Measurements from ENCODE around the gene PDE5A. TPM values are rescaled to one million over a fixed set of nuclear protein-coding genes. Genes with fewer than 3 reads are reported as not detected.

PDE5A gene
- polyA plus RNA-seq, 3 donors, result 0.80 to 0.82 TPM; not detected in 1

DNA sequence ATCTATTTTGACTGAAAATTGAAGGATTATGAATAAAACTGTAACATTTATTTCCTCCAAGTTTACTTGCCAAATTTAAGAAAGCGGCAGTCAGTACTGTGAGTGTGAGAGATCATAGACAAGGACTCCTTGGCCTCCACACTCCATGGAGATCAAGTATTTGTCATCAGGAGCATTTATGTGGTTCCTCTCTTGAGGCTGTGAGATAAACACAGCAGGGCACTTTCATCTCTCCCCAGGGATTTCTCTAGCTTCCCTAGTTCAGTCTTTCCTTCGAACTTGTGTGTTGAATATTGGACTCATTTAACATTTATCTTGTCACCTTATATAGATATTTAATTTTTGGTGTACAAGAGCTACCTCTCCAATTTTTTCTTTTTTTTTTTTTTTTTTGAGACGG lies 40.8 kb downstream of the PDE5A start:
- H3K36me3 Mint-ChIP-seq, result no peaks in the 10 kb centered on the region
- WGBS (ENCODE audit: insufficient coverage), result 100% methylated on average over 1 of the region's 3 CpGs

DNA sequence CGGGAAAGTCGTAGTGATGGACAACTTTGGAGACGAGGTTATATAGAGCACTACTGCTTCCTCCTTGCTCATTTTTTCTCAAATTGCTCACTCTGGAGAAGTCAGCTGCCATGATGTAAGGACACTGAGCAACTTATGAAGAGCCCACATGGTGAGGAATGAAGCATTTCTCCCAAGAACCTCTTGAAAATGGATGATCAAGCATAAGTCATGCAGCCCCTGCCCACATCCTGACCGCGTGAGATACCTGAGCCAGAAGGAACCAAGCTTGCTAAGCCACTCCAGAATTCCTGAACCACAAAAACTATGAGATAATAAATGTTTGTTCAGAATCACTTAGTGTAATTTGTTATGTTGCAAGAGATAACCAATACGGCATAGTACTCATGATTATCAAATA lies 42.8 kb downstream of the PDE5A start:
- H3K27ac ChIP-seq (ENCODE audit: low read depth in 1 of 2, low read length in 2 of 2), result no peak overlapping the region
- DNase-seq, result no peak
- Mint-ChIP-seq H3K4me3 (no peak overlapping the region), H3K4me1 (no peaks in the 10 kb centered on the region), H3K27ac (no peak overlapping the region), H3K27me3 (ENCODE audit: low read depth in 3 of 3) (peaks cover 1 to 5% (median 2%) of the 10 kb centered on the region in 3 donors), H3K9me3 (peaks cover 0 to 5% (median 0%) of the 10 kb centered on the region in 7 donors), H3K36me3 (no peaks in the 10 kb centered on the region)
- no peak overlapping the region for H2AFZ ChIP-seq (ENCODE audit: insufficient read depth, low read depth, low read length, poor library complexity, severe bottlenecking)
- H3K4me3 ChIP-seq (replicated peaks in 1 of 3; ENCODE audit: low read depth in 2 of 3, low read length in 3 of 3), result no peak overlapping the region
- no peak overlapping the region for H3K4me2 ChIP-seq (replicated peaks; ENCODE audit: extremely low read depth, low read length, poor library complexity, severe bottlenecking)
- H4K20me1 ChIP-seq (ENCODE audit: insufficient read depth, low read length), result no peaks in the 10 kb centered on the region
- no peaks in the 10 kb centered on the region for H3K27me3 ChIP-seq (ENCODE audit: control insufficient read depth in 2 of 2, insufficient read depth in 2 of 2, low read length in 2 of 2)
- H3K9ac ChIP-seq (ENCODE audit: insufficient read depth, low read length, poor library complexity, severe bottlenecking), result no peak overlapping the region
- H3K9me3 ChIP-seq (replicated peaks in 1 of 2; ENCODE audit: control insufficient read depth in 1 of 2, insufficient read depth in 1 of 2, low read length in 2 of 2), result no peaks in the 10 kb centered on the region
- H3K4me1 ChIP-seq (ENCODE audit: control insufficient read depth in 1 of 2, insufficient read depth in 2 of 2, low read length in 2 of 2), result no peaks in the 10 kb centered on the region
- no peaks in the 10 kb centered on the region for H3K79me2 ChIP-seq (ENCODE audit: insufficient read depth, low read length)
- WGBS (ENCODE audit: insufficient coverage), result 80% methylated on average over 1 of the region's 6 CpGs
- no peaks in the 10 kb centered on the region for H3K36me3 ChIP-seq (replicated peaks in 1 of 2; ENCODE audit: control insufficient read depth in 1 of 2, insufficient read depth in 2 of 2, low read length in 2 of 2)
- intact Hi-C loops (cut with micrococcal nuclease), result no loop called here
- TF ChIP-seq, protein P1, sequence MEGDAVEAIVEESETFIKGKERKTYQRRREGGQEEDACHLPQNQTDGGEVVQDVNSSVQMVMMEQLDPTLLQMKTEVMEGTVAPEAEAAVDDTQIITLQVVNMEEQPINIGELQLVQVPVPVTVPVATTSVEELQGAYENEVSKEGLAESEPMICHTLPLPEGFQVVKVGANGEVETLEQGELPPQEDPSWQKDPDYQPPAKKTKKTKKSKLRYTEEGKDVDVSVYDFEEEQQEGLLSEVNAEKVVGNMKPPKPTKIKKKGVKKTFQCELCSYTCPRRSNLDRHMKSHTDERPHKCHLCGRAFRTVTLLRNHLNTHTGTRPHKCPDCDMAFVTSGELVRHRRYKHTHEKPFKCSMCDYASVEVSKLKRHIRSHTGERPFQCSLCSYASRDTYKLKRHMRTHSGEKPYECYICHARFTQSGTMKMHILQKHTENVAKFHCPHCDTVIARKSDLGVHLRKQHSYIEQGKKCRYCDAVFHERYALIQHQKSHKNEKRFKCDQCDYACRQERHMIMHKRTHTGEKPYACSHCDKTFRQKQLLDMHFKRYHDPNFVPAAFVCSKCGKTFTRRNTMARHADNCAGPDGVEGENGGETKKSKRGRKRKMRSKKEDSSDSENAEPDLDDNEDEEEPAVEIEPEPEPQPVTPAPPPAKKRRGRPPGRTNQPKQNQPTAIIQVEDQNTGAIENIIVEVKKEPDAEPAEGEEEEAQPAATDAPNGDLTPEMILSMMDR (IDR thresholded peaks at IDR 0.05), result no peak

More for the DNA sequence above, 40.8 kb downstream of the PDE5A start:
- no peaks in the 10 kb centered on the region for H4K20me1 ChIP-seq (ENCODE audit: insufficient read depth, low read length)
- H3K9me3 Mint-ChIP-seq, result peaks cover 0 to 2% (median 0%) of the 10 kb centered on the region in 7 donors
- no peak overlapping the region for H2AFZ ChIP-seq (ENCODE audit: insufficient read depth, low read depth, low read length, poor library complexity, severe bottlenecking)
- intact Hi-C loops (cut with micrococcal nuclease), result no loop called here
- no peaks in the 10 kb centered on the region for H3K9me3 ChIP-seq (replicated peaks in 1 of 2; ENCODE audit: control insufficient read depth in 1 of 2, insufficient read depth in 1 of 2, low read length in 2 of 2)
- H3K27me3 Mint-ChIP-seq (ENCODE audit: low read depth in 3 of 3), result peaks cover 1 to 6% (median 2%) of the 10 kb centered on the region in 3 donors
- DNase-seq, result no peak
- H3K4me1 ChIP-seq (ENCODE audit: control insufficient read depth in 1 of 2, insufficient read depth in 2 of 2, low read length in 2 of 2), result no peaks in the 10 kb centered on the region
- no peaks in the 10 kb centered on the region for H3K27me3 ChIP-seq (ENCODE audit: control insufficient read depth in 2 of 2, insufficient read depth in 2 of 2, low read length in 2 of 2)
- H3K36me3 ChIP-seq (replicated peaks in 1 of 2; ENCODE audit: control insufficient read depth in 1 of 2, insufficient read depth in 2 of 2, low read length in 2 of 2), result no peaks in the 10 kb centered on the region
- no peak overlapping the region for H3K4me3 Mint-ChIP-seq
- H3K4me1 Mint-ChIP-seq, result no peaks in the 10 kb centered on the region
- TF ChIP-seq, protein P1 (IDR thresholded peaks at IDR 0.05), result no peak
- H3K9ac ChIP-seq (ENCODE audit: insufficient read depth, low read length, poor library complexity, severe bottlenecking), result no peak overlapping the region
- H3K4me3 ChIP-seq (replicated peaks in 1 of 3; ENCODE audit: low read depth in 2 of 3, low read length in 3 of 3), result no peak overlapping the region
- no peak overlapping the region for H3K27ac ChIP-seq (ENCODE audit: low read depth in 1 of 2, low read length in 2 of 2)
- no peak overlapping the region for H3K4me2 ChIP-seq (replicated peaks; ENCODE audit: extremely low read depth, low read length, poor library complexity, severe bottlenecking)
- no peaks in the 10 kb centered on the region for H3K79me2 ChIP-seq (ENCODE audit: insufficient read depth, low read length)
- H3K27ac Mint-ChIP-seq, result no peak overlapping the region

All from CD14-positive monocyte (primary cell).